Liver (tissue), 9 donors: ENCODE data around the gene SLIT1. TPM values are rescaled to one million over a fixed set of nuclear protein-coding genes. Genes with fewer than 3 reads are reported as not detected.

Experiments
- DNase-seq: peaks from one replicate; pipeline ENCODE4 v3.0.0-alpha.2; 2017; ENCODE audit warnings: low spot score
- H3K27ac ChIP-seq, 2 donors: one replicate each; pipeline ENCODE4 v1.7.0; 2013; ENCODE audit warnings: inconsistent platforms in 2 of 2, low read length in 2 of 2, control low read depth in 1 of 2, low read depth in 1 of 2, mild to moderate bottlenecking in 1 of 2
- H3K27me3 ChIP-seq, 4 donors: one replicate each; pipeline versions ENCODE4 v1.6.1 to v1.7.0; 2013; ENCODE audit warnings: low read length in 3 of 4, inconsistent platforms in 1 of 4, mild to moderate bottlenecking in 1 of 4, moderate library complexity in 1 of 4; ENCODE audit not compliant: control insufficient read depth in 4 of 4, insufficient read depth in 4 of 4
- H3K36me3 ChIP-seq, 4 donors: one replicate each; pipeline versions ENCODE4 v1.6.1 to v1.7.0; 2013; ENCODE audit warnings: low read length in 3 of 4, mild to moderate bottlenecking in 3 of 4, low read depth in 1 of 4, moderate library complexity in 1 of 4; ENCODE audit not compliant: control insufficient read depth in 4 of 4, insufficient read depth in 3 of 4
- H3K4me1 ChIP-seq, 4 donors: one replicate each; pipeline versions ENCODE4 v1.6.1 to v1.7.0; 2013; ENCODE audit warnings: low read length in 3 of 4, mild to moderate bottlenecking in 3 of 4, moderate library complexity in 1 of 4; ENCODE audit not compliant: control insufficient read depth in 4 of 4, insufficient read depth in 4 of 4
- H3K4me3 ChIP-seq, 3 donors: one replicate each; pipeline versions ENCODE4 v1.6.1 to v1.7.0; 2013; ENCODE audit warnings: low read length in 3 of 3, control low read depth in 1 of 3, low read depth in 1 of 3, mild to moderate bottlenecking in 1 of 3
- H3K9ac ChIP-seq, 2 donors: one replicate each; pipeline ENCODE4 v1.7.0; 2013; ENCODE audit warnings: low read length in 2 of 2, mild to moderate bottlenecking in 2 of 2, moderate library complexity in 2 of 2, control low read depth in 1 of 2, low read depth in 1 of 2
- H3K9me3 ChIP-seq, 4 donors: one replicate each; pipeline versions ENCODE4 v1.6.1 to v1.7.0; 2013; ENCODE audit warnings: low read length in 3 of 4; ENCODE audit not compliant: control insufficient read depth in 4 of 4
- EGR1 ChIP-seq, 2 donors: IDR thresholded peaks; 2 replicates each; pipeline ENCODE4 v1.6.1; 2016 to 2018; ENCODE audit warnings: antibody characterized with exemption in 2 of 2, low read depth in 2 of 2
- FOXA1 ChIP-seq: IDR thresholded peaks from 2 replicates; pipeline ENCODE4 v1.6.1; 2016; ENCODE audit warnings: antibody characterized with exemption
- FOXA2 ChIP-seq: IDR thresholded peaks from 2 replicates; pipeline ENCODE4 v1.6.1; 2016; ENCODE audit warnings: antibody characterized with exemption
- HNF4G ChIP-seq: IDR thresholded peaks from 2 replicates; pipeline ENCODE4 v1.6.1; 2016; ENCODE audit warnings: antibody characterized with exemption
- NR2F2 ChIP-seq: IDR thresholded peaks from 2 replicates; pipeline ENCODE4 v1.6.1; 2016; ENCODE audit warnings: antibody characterized with exemption
- RAD21 ChIP-seq, 2 donors: IDR thresholded peaks; 2 replicates each; pipeline ENCODE4 v1.6.1; 2016; ENCODE audit warnings: antibody characterized with exemption in 2 of 2, mild to moderate bottlenecking in 2 of 2
- RXRA ChIP-seq, 2 donors: IDR thresholded peaks; 2 replicates each; pipeline ENCODE4 v1.6.1; 2017 to 2018; ENCODE audit warnings: antibody characterized with exemption in 2 of 2, mild to moderate bottlenecking in 1 of 2
- SP1 ChIP-seq: IDR thresholded peaks from 2 replicates; pipeline ENCODE4 v1.6.1; 2018; ENCODE audit warnings: antibody characterized with exemption, mild to moderate bottlenecking
- TAF1 ChIP-seq: conservative IDR thresholded peaks from 2 replicates; pipeline ENCODE4 v1.6.1; 2016; ENCODE audit warnings: antibody characterized with exemption, mild to moderate bottlenecking
- YY1 ChIP-seq: IDR thresholded peaks from 2 replicates; pipeline ENCODE4 v1.6.1; 2016; ENCODE audit warnings: antibody characterized with exemption, mild to moderate bottlenecking
- WGBS: extraction: QIAGEN DNeasy Blood & Tissue Kit; methylation state at CpG from one replicate; pipeline ENCODE4 v1.1.7; 2013; 5-methylcytosine and 5-hydroxymethylcytosine counted together
- polyA plus RNA-seq, 2 donors: library from polyadenylated mRNA; stranded (reverse) in 1 of 2; unstranded in 1 of 2; fragments of 200-250 nt in 1 of 2; fragments of >200 nt in 1 of 2; fragmentation: Nextera tagmentation in 1 of 2; extraction: Ambion mirVana in 1 of 2; gene quantifications; one replicate each; pipeline versions ENCODE4 v1.2.1 to v1.2.3, GENCODE V29; 2013 to 2015
- total RNA-seq, 2 donors: library from RNA; depleted of rRNA; stranded (reverse); fragments of >200 nt; gene quantifications; one replicate each; pipeline ENCODE4 v1.2.3, GENCODE V29; 2014
- TF ChIP-seq, protein P1 (sequence below): IDR thresholded peaks from 2 replicates; pipeline ENCODE4 v1.6.1; 2016; ENCODE audit warnings: antibody characterized with exemption
- TF ChIP-seq, protein P2 (sequence below): IDR thresholded peaks from 2 replicates; pipeline ENCODE4 v1.6.1; 2016; ENCODE audit warnings: antibody characterized with exemption
- TF ChIP-seq, protein P3 (sequence below): fragments of 150-350 bp; IDR thresholded peaks from 2 replicates; pipeline ENCODE4 v1.5.1; 2017; ENCODE audit warnings: improper control_type of control experiment, low read depth, low read length; ENCODE audit not compliant: missing input control
- TF ChIP-seq, protein P4 (sequence below): IDR thresholded peaks from 2 replicates; pipeline ENCODE4 v1.6.1; 2016; ENCODE audit warnings: antibody characterized with exemption
- TF ChIP-seq, protein P5 (sequence below): IDR thresholded peaks from 2 replicates; pipeline ENCODE4 v1.6.1; 2016; ENCODE audit warnings: antibody characterized with exemption, mild to moderate bottlenecking
- donor health status: healthy.
- donor health status: healthy.
- donor health status: healthy.
- donor health status: healthy.
- donor health status: healthy.

Gene SLIT1
- total and polyA plus RNA-seq, 4 donors: under 0.01 to 0.14 (median 0.06) TPM

DNA sequence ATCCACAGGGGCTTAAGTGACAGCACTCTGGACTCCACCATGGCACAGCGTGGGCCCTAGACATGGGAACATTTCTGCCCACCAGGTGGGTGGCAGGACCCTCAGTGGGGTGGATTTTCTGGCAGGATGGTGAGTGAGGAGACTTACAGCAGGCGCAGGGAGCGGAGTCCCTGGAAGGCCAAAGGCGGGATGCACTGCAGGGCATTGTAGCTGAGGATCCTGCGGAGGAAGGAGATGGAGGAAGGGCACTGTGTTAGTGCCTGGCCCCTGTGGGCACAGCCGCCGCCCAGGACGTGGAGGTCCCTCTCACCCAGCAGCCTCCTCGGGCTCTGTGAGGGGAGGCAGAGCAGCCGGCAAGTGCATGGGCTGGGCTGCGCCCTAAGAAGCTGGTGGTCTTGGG lies 154.3 kb downstream of the SLIT1 start:
- H3K27ac ChIP-seq: no peak overlapping the region
- no peak overlapping the region for H3K9ac ChIP-seq
- TF ChIP-seq, protein P1, sequence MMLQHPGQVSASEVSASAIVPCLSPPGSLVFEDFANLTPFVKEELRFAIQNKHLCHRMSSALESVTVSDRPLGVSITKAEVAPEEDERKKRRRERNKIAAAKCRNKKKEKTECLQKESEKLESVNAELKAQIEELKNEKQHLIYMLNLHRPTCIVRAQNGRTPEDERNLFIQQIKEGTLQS: no peak
- TF ChIP-seq, protein P2, sequence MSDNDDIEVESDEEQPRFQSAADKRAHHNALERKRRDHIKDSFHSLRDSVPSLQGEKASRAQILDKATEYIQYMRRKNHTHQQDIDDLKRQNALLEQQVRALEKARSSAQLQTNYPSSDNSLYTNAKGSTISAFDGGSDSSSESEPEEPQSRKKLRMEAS: no peak
- TF ChIP-seq RAD21 (IDR thresholded peaks at IDR 0.05) (no peak), FOXA2 (no peak), HNF4G (no peak), TAF1 (no peak), NR2F2 (no peak), YY1 (no peak), RXRA (IDR thresholded peaks at IDR 0.05) (no peak), SP1 (no peak), EGR1 (IDR thresholded peaks at IDR 0.05; ENCODE audit: low read depth in 2 of 2) (no peak), FOXA1 (no peak)
- TF ChIP-seq, protein P3, sequence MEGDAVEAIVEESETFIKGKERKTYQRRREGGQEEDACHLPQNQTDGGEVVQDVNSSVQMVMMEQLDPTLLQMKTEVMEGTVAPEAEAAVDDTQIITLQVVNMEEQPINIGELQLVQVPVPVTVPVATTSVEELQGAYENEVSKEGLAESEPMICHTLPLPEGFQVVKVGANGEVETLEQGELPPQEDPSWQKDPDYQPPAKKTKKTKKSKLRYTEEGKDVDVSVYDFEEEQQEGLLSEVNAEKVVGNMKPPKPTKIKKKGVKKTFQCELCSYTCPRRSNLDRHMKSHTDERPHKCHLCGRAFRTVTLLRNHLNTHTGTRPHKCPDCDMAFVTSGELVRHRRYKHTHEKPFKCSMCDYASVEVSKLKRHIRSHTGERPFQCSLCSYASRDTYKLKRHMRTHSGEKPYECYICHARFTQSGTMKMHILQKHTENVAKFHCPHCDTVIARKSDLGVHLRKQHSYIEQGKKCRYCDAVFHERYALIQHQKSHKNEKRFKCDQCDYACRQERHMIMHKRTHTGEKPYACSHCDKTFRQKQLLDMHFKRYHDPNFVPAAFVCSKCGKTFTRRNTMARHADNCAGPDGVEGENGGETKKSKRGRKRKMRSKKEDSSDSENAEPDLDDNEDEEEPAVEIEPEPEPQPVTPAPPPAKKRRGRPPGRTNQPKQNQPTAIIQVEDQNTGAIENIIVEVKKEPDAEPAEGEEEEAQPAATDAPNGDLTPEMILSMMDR: no peak
- TF ChIP-seq, protein P4, sequence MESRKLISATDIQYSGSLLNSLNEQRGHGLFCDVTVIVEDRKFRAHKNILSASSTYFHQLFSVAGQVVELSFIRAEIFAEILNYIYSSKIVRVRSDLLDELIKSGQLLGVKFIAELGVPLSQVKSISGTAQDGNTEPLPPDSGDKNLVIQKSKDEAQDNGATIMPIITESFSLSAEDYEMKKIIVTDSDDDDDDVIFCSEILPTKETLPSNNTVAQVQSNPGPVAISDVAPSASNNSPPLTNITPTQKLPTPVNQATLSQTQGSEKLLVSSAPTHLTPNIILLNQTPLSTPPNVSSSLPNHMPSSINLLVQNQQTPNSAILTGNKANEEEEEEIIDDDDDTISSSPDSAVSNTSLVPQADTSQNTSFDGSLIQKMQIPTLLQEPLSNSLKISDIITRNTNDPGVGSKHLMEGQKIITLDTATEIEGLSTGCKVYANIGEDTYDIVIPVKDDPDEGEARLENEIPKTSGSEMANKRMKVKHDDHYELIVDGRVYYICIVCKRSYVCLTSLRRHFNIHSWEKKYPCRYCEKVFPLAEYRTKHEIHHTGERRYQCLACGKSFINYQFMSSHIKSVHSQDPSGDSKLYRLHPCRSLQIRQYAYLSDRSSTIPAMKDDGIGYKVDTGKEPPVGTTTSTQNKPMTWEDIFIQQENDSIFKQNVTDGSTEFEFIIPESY: no peak
- TF ChIP-seq, protein P5, sequence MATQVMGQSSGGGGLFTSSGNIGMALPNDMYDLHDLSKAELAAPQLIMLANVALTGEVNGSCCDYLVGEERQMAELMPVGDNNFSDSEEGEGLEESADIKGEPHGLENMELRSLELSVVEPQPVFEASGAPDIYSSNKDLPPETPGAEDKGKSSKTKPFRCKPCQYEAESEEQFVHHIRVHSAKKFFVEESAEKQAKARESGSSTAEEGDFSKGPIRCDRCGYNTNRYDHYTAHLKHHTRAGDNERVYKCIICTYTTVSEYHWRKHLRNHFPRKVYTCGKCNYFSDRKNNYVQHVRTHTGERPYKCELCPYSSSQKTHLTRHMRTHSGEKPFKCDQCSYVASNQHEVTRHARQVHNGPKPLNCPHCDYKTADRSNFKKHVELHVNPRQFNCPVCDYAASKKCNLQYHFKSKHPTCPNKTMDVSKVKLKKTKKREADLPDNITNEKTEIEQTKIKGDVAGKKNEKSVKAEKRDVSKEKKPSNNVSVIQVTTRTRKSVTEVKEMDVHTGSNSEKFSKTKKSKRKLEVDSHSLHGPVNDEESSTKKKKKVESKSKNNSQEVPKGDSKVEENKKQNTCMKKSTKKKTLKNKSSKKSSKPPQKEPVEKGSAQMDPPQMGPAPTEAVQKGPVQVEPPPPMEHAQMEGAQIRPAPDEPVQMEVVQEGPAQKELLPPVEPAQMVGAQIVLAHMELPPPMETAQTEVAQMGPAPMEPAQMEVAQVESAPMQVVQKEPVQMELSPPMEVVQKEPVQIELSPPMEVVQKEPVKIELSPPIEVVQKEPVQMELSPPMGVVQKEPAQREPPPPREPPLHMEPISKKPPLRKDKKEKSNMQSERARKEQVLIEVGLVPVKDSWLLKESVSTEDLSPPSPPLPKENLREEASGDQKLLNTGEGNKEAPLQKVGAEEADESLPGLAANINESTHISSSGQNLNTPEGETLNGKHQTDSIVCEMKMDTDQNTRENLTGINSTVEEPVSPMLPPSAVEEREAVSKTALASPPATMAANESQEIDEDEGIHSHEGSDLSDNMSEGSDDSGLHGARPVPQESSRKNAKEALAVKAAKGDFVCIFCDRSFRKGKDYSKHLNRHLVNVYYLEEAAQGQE: no peak
- H3K27me3 ChIP-seq: no peaks in the 10 kb centered on the region
- H3K4me1 ChIP-seq: no peaks in the 10 kb centered on the region
- no peaks in the 10 kb centered on the region for H3K9me3 ChIP-seq
- H3K36me3 ChIP-seq: no peaks in the 10 kb centered on the region
- WGBS: 91% methylated on average over 11 of the region's 11 CpGs
- no peak overlapping the region for H3K4me3 ChIP-seq
- no peak for DNase-seq

DNA sequence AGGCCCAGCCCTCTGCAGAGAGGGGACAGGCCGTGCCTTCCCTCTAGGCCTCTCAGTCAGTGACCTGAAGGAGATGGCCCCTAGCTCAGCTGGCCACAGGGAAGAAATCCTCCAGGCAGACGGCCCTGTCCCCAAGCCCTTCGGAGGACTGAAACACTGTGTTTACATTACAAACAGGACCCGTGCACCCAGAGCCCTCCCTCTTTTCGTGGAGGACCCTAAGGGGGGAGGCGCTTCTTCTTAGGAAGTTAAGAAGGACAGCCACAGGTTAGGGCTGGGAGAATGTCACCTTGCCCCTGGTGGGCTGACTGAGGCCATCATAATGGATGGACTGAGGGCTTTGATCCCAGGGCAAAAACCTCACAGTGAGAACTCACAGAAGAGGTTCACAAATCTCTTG lies 154.9 kb downstream of the SLIT1 start:
- H3K9me3 ChIP-seq: no peaks in the 10 kb centered on the region
- peak; percentile 46 to 55 for TF ChIP-seq RXRA (IDR thresholded peaks at IDR 0.05)
- TF ChIP-seq, protein P4: no peak
- WGBS: 61% methylated on average over 6 of the region's 6 CpGs
- H3K4me1 ChIP-seq: no peaks in the 10 kb centered on the region
- no peak for DNase-seq
- no peaks in the 10 kb centered on the region for H3K27me3 ChIP-seq
- no peak overlapping the region for H3K9ac ChIP-seq
- H3K36me3 ChIP-seq: no peaks in the 10 kb centered on the region
- H3K4me3 ChIP-seq: no peak overlapping the region
- no peak overlapping the region for H3K27ac ChIP-seq
